ENCODE measurements around the gene DNAH2. TPM values are rescaled to one million over a fixed set of nuclear protein-coding genes. Genes with fewer than 3 reads are reported as not detected.
"Not testable (repeated sequence)": the region's sequence is repeated elsewhere in the genome, so short reads cannot be mapped to it uniquely, and the experiment has no call there.

Gene DNAH2
- total and polyA plus RNA-seq, 2 donors (not counting 1 experiment from before 2014, with no cell fraction given): 0.08 to 0.17 TPM

GRCh38 chr17:7862692-7863437 is 145.3 kb downstream of the DNAH2 start:
- DNase-seq (ENCODE audit: low read depth in 2 of 2): peak; percentile 39 to 63
- H3K27ac ChIP-seq (ENCODE audit: insufficient read depth, low read length): no peak overlapping the region
- H3K4me1 ChIP-seq (ENCODE audit: control insufficient read depth, extremely low read depth, insufficient read depth, low read length): peaks cover 8% of the 10 kb centered on the region
- TF ChIP-seq CTCF (conservative IDR thresholded peaks at IDR 0.05 in 1 of 2, IDR thresholded peaks at IDR 0.05 in 1 of 2; ENCODE audit: low read depth in 1 of 2, low read length in 2 of 2) (peak; percentile 64 to 73), EZH2 (IDR thresholded peaks at IDR 0.05; ENCODE audit: low read length, missing control alignments) (no peak)
- peaks cover 2% of the 10 kb centered on the region for H3K36me3 ChIP-seq (ENCODE audit: control insufficient read depth, insufficient read depth, low read length)
- H3K4me3 ChIP-seq (replicated peaks in 1 of 4; ENCODE audit: control extremely low read depth in 1 of 4, insufficient read depth in 1 of 4, low read depth in 3 of 4, low read length in 4 of 4): no peak overlapping the region
- H3K27me3 ChIP-seq (ENCODE audit: control insufficient read depth, insufficient read depth, low read length): no peaks in the 10 kb centered on the region
- H3K79me2 ChIP-seq (ENCODE audit: control insufficient read depth, insufficient read depth, low read length): peaks cover 9% of the 10 kb centered on the region
- H4K20me1 ChIP-seq (ENCODE audit: control insufficient read depth, extremely low read depth, insufficient read depth, low read length): no peaks in the 10 kb centered on the region
- no peak overlapping the region for H2AFZ ChIP-seq (ENCODE audit: low read length)
- H3K4me2 ChIP-seq (ENCODE audit: extremely low read depth, insufficient read depth, low read length): no peak overlapping the region
- H3K9ac ChIP-seq (ENCODE audit: insufficient read depth, low read length): no peak overlapping the region
- no peaks in the 10 kb centered on the region for H3K9me3 ChIP-seq (ENCODE audit: control insufficient read depth, insufficient read depth, low read depth, low read length)

- not testable (repeated sequence) for H3K9me3 ChIP-seq (ENCODE audit: control insufficient read depth, insufficient read depth, low read depth, low read length); H3K79me2 ChIP-seq (ENCODE audit: control insufficient read depth, insufficient read depth, low read length); H3K4me2 ChIP-seq (ENCODE audit: extremely low read depth, insufficient read depth, low read length); H4K20me1 ChIP-seq (ENCODE audit: control insufficient read depth, extremely low read depth, insufficient read depth, low read length); DNase-seq (ENCODE audit: low read depth in 2 of 2); H3K27me3 ChIP-seq (ENCODE audit: control insufficient read depth, insufficient read depth, low read length); H3K27ac ChIP-seq (ENCODE audit: insufficient read depth, low read length); H3K9ac ChIP-seq (ENCODE audit: insufficient read depth, low read length); H3K4me1 ChIP-seq (ENCODE audit: control insufficient read depth, extremely low read depth, insufficient read depth, low read length); H2AFZ ChIP-seq (ENCODE audit: low read length); H3K36me3 ChIP-seq (ENCODE audit: control insufficient read depth, insufficient read depth, low read length); H3K4me3 ChIP-seq (replicated peaks in 1 of 4; ENCODE audit: control extremely low read depth in 1 of 4, insufficient read depth in 1 of 4, low read depth in 3 of 4, low read length in 4 of 4)
Measured at GRCh38 chr17:7864384-7864783, 146.8 kb downstream of the DNAH2 start.

- no peaks in the 10 kb centered on the region for H3K27me3 ChIP-seq (ENCODE audit: control insufficient read depth, insufficient read depth, low read length)
- H3K27ac ChIP-seq (ENCODE audit: insufficient read depth, low read length): no peak overlapping the region
- H3K4me2 ChIP-seq (ENCODE audit: extremely low read depth, insufficient read depth, low read length): no peak overlapping the region
- no peak overlapping the region for H3K9ac ChIP-seq (ENCODE audit: insufficient read depth, low read length)
- DNase-seq (ENCODE audit: low read depth in 2 of 2): no peak
- H3K36me3 ChIP-seq (ENCODE audit: control insufficient read depth, insufficient read depth, low read length): peaks cover 1% of the 10 kb centered on the region
- no peak overlapping the region for H2AFZ ChIP-seq (ENCODE audit: low read length)
- no peaks in the 10 kb centered on the region for H3K4me1 ChIP-seq (ENCODE audit: control insufficient read depth, extremely low read depth, insufficient read depth, low read length)
- H3K79me2 ChIP-seq (ENCODE audit: control insufficient read depth, insufficient read depth, low read length): no peaks in the 10 kb centered on the region
- H3K4me3 ChIP-seq (replicated peaks in 1 of 4; ENCODE audit: control extremely low read depth in 1 of 4, insufficient read depth in 1 of 4, low read depth in 3 of 4, low read length in 4 of 4): no peak overlapping the region
- H4K20me1 ChIP-seq (ENCODE audit: control insufficient read depth, extremely low read depth, insufficient read depth, low read length): no peaks in the 10 kb centered on the region
- no peak for TF ChIP-seq EZH2 (IDR thresholded peaks at IDR 0.05; ENCODE audit: low read length, missing control alignments)
- TF ChIP-seq CTCF (conservative IDR thresholded peaks at IDR 0.05 in 1 of 2, IDR thresholded peaks at IDR 0.05 in 1 of 2; ENCODE audit: low read depth in 1 of 2, low read length in 2 of 2): no peak
- no peaks in the 10 kb centered on the region for H3K9me3 ChIP-seq (ENCODE audit: control insufficient read depth, insufficient read depth, low read depth, low read length)
Measured at GRCh38 chr17:7864995-7865650, 147.6 kb downstream of the DNAH2 start.

All from fibroblast of lung (primary cell).